ENCODE data around the gene PRKAG2. TPM values are rescaled to one million over a fixed set of nuclear protein-coding genes. Genes with fewer than 3 reads are reported as not detected.

Gene PRKAG2
- total and polyA plus RNA-seq, 2 experiments from 2014 or later, result 17.0 to 19.5 TPM

DNA sequence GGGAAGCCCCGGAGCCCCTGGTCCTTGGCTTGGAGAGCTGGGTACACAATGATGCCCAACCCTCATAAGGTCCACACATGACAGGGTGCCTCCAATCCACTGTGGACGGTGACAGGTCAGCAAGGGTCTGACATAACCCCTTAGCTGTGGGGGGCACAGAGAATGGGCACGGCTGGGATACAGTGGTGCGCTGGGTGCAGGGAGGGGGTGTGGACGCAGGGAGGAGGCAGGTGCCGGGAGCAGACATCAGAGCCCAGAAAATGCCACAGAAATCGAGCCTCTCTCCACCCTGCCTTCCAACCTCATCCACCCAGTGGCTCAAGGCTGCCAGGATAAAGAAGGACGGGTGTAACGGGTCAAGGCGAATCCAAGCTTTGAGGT, 179.4 kb downstream of the PRKAG2 start:
- peaks cover 6% of the 10 kb centered on the region for H3F3A ChIP-seq (ENCODE audit: insufficient read depth)
- no peak for DNase-seq
- H3K4me3 ChIP-seq, result no peak overlapping the region
- in situ Hi-C loops (cut with MboI), result no loop called here
- peaks cover 9% of the 10 kb centered on the region for H3K4me1 ChIP-seq (ENCODE audit: insufficient read depth)
- H3K27me3 ChIP-seq (replicated peaks; ENCODE audit: insufficient read depth), result no peaks in the 10 kb centered on the region
- no peaks in the 10 kb centered on the region for H3K9me3 ChIP-seq (ENCODE audit: low read depth)
- no peaks in the 10 kb centered on the region for H3K36me3 ChIP-seq (ENCODE audit: low read depth)
- TF ChIP-seq EZH2phosphoT487 (IDR thresholded peaks at IDR 0.05; ENCODE audit: insufficient read depth, low read depth), result no peak
- no peak for TF ChIP-seq EZH2 (IDR thresholded peaks at IDR 0.05; ENCODE audit: insufficient read depth, poor library complexity, severe bottlenecking)
- H4K20me1 ChIP-seq (ENCODE audit: insufficient read depth), result no peaks in the 10 kb centered on the region
- no peaks in the 10 kb centered on the region for H3K79me2 ChIP-seq (ENCODE audit: insufficient read depth)
- no peak overlapping the region for H2AFZ ChIP-seq
- H3K9me2 ChIP-seq (ENCODE audit: insufficient read depth), result no peaks in the 10 kb centered on the region
- WGBS, 2 experiments (ENCODE audit: low coverage in 1 of 2, low lambda C conversion rate in 2 of 2, missing lambda C conversion rate in 2 of 2), result 85 to 86% methylated on average over 10 of the region's 10 CpGs
- no peak overlapping the region for H3K4me2 ChIP-seq (ENCODE audit: unreplicated experiment)
- no peak overlapping the region for H3K9ac ChIP-seq
- H3K27ac ChIP-seq, result no peak overlapping the region

DNA sequence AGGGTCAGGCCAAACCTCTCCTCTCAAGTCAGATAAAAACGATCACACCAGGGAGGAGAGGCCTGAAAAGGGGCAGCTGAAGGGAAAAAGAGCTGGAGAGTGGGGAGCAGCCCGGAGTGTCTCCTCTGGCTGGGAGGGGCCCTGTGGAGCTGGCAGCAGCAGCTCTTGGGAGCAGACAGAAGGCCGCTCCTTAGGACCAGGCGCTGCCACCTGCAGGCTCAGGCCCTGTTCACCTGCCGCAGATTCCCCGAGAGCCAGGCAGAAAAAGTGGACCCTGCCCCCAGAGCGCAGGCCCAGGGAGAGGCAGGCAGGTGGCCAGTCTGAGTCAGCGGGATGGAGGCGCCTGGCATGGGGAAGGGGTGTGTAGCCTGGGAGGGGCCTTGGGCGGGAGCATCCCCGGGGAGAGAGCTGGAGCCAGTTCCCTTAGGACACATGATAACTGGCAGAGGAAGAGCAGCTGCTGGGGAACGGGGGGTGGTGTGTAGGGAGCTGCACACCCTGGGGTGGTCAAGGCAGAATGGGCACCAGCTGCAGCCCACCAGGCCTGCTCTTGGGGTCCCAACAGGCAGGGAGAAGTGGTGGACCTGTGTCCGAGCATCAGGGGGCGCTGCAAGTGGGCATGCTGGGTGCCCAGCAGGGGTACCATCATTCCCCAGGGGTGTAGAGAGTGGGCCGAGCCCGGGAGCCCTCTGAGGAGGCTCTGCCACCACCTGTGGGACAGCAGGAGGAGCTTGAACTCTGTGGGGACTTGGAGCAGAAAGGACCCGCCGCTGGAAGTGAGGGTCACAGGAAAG, 180.0 kb downstream of the PRKAG2 start:
- no peak for DNase-seq
- Histone ChIP-seq H3K4me3 (no peak overlapping the region), H3K9me3 (ENCODE audit: low read depth) (no peaks in the 10 kb centered on the region), H3K27me3 (replicated peaks; ENCODE audit: insufficient read depth) (no peaks in the 10 kb centered on the region), H4K20me1 (ENCODE audit: insufficient read depth) (no peaks in the 10 kb centered on the region), H3K4me2 (ENCODE audit: unreplicated experiment) (no peak overlapping the region), H2AFZ (no peak overlapping the region), H3K36me3 (ENCODE audit: low read depth) (no peaks in the 10 kb centered on the region), H3K79me2 (ENCODE audit: insufficient read depth) (no peaks in the 10 kb centered on the region), H3K4me1 (ENCODE audit: insufficient read depth) (peaks cover 9% of the 10 kb centered on the region), H3K9me2 (ENCODE audit: insufficient read depth) (no peaks in the 10 kb centered on the region), H3F3A (ENCODE audit: insufficient read depth) (peaks cover 6% of the 10 kb centered on the region), H3K9ac (no peak overlapping the region), H3K27ac (no peak overlapping the region)
- in situ Hi-C loops (cut with MboI), result no loop called here
- 63% methylated on average over 14 to 18 of the region's 18 CpGs for WGBS, 2 experiments (ENCODE audit: low coverage in 1 of 2, low lambda C conversion rate in 2 of 2, missing lambda C conversion rate in 2 of 2)
- no peak for TF ChIP-seq EZH2phosphoT487 (IDR thresholded peaks at IDR 0.05; ENCODE audit: insufficient read depth, low read depth)
- no peak for TF ChIP-seq EZH2 (IDR thresholded peaks at IDR 0.05; ENCODE audit: insufficient read depth, poor library complexity, severe bottlenecking)

DNA sequence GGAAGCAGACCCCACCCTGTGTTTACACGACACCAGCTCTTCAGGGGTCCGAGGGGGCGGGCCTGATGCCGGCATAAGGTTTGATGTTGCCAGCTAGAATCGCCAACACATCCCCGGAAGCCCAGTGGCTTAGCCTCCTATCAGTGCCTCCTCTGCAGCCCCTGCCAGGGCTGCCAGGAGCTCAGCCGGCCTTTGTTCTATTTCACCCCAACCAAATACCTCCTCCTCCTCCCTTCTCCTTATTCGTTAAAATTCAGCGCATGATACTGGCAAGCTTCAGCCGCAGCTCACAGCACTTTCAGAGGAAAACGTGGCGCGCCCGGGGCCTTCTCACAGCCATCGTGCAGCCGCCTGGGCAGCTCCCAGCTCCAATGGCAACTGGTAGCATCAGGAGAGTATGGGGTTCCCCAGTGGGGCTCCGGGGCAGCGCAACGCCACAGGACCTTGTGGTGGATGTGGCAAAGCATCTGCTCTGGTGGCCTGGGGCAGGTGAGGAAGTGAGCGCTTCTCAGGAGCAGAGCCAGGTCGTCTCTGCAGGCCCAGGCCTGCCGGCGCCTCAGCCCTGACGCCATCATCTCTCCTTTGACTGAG, 180.9 kb downstream of the PRKAG2 start:
- H3K27ac ChIP-seq, result no peak overlapping the region

DNA sequence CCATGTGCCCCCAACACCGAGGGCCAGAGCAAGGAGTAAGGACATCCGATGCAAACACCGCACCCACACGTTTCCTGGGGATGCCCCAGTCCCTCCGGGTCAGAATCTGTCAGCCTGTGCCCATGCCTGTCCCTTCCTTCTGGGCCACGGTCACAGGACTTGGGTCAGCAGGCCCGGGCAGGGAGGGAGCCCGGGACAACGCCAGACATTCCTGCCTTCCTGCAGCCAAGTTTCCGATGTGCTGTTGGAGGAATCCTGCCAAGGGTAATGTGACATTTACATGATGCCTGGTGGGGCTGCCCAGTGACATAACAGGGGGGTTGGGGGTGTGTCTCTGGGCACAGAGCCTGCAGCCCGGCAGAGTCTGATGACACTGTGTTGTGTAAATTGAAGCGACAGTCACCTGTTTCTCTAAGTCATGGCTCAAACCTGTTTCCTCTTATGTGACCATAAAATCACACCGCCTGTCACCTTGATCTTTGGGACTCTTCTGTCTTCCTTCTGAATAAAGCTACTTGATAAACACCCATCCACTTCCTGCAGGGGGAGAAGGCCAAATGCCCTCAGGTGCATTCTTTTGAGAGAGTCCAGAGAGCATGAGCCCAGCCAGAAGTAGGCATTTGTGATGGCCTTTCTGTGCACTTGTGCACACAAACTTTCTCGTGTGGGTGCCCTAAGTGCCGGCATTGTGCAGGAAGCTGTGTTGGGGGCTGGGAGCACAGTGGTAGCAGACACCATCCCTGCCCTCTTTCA, 181.9 kb downstream of the PRKAG2 start:
- WGBS, 2 experiments (ENCODE audit: low coverage in 1 of 2, low lambda C conversion rate in 2 of 2, missing lambda C conversion rate in 2 of 2), result 41% methylated on average over 14 to 15 of the region's 15 CpGs
- peak; percentile 20 for DNase-seq

More for the DNA sequence above, 180.9 kb downstream of the PRKAG2 start:
- DNase-seq, result no peak
- no peak overlapping the region for H2AFZ ChIP-seq
- no peak overlapping the region for H3K4me2 ChIP-seq (ENCODE audit: unreplicated experiment)
- H3K27me3 ChIP-seq (replicated peaks; ENCODE audit: insufficient read depth), result no peaks in the 10 kb centered on the region
- H3K9me2 ChIP-seq (ENCODE audit: insufficient read depth), result no peaks in the 10 kb centered on the region
- H3K79me2 ChIP-seq (ENCODE audit: insufficient read depth), result no peaks in the 10 kb centered on the region
- H3K9me3 ChIP-seq (ENCODE audit: low read depth), result no peaks in the 10 kb centered on the region
- H3F3A ChIP-seq (ENCODE audit: insufficient read depth), result peaks cover 6% of the 10 kb centered on the region
- no peak overlapping the region for H3K9ac ChIP-seq
- in situ Hi-C loops (cut with MboI), result no loop called here
- no peaks in the 10 kb centered on the region for H3K36me3 ChIP-seq (ENCODE audit: low read depth)
- H3K4me3 ChIP-seq, result no peak overlapping the region
- H3K4me1 ChIP-seq (ENCODE audit: insufficient read depth), result peaks cover 9% of the 10 kb centered on the region
- TF ChIP-seq EZH2phosphoT487 (IDR thresholded peaks at IDR 0.05; ENCODE audit: insufficient read depth, low read depth), result no peak
- no peak for TF ChIP-seq EZH2 (IDR thresholded peaks at IDR 0.05; ENCODE audit: insufficient read depth, poor library complexity, severe bottlenecking)
- 89 to 90% methylated on average over 24 of the region's 24 CpGs for WGBS, 2 experiments (ENCODE audit: low coverage in 1 of 2, low lambda C conversion rate in 2 of 2, missing lambda C conversion rate in 2 of 2)
- H4K20me1 ChIP-seq (ENCODE audit: insufficient read depth), result no peaks in the 10 kb centered on the region

More for the DNA sequence above, 181.9 kb downstream of the PRKAG2 start:
- Histone ChIP-seq H3K4me1 (ENCODE audit: insufficient read depth) (peaks cover 15% of the 10 kb centered on the region), H2AFZ (no peak overlapping the region), H4K20me1 (ENCODE audit: insufficient read depth) (no peaks in the 10 kb centered on the region), H3K27ac (no peak overlapping the region), H3K9me3 (ENCODE audit: low read depth) (no peaks in the 10 kb centered on the region), H3K9ac (no peak overlapping the region), H3K4me3 (no peak overlapping the region), H3K9me2 (ENCODE audit: insufficient read depth) (no peaks in the 10 kb centered on the region), H3F3A (ENCODE audit: insufficient read depth) (peaks cover 13% of the 10 kb centered on the region), H3K79me2 (ENCODE audit: insufficient read depth) (no peaks in the 10 kb centered on the region), H3K4me2 (ENCODE audit: unreplicated experiment) (no peak overlapping the region), H3K27me3 (replicated peaks; ENCODE audit: insufficient read depth) (no peaks in the 10 kb centered on the region), H3K36me3 (ENCODE audit: low read depth) (no peaks in the 10 kb centered on the region)
- in situ Hi-C loops (cut with MboI), result no loop called here
- no peak for TF ChIP-seq EZH2phosphoT487 (IDR thresholded peaks at IDR 0.05; ENCODE audit: insufficient read depth, low read depth)
- no peak for TF ChIP-seq EZH2 (IDR thresholded peaks at IDR 0.05; ENCODE audit: insufficient read depth, poor library complexity, severe bottlenecking)
